Keratinocyte (primary cell): ENCODE measurements around the gene TRMT1. TPM values are rescaled to one million over a fixed set of nuclear protein-coding genes. Genes with fewer than 3 reads are reported as not detected.
"Not testable (repeated sequence)": the region's sequence is repeated elsewhere in the genome, so short reads cannot be mapped to it uniquely, and the experiment has no call there.

Source experiments
- DNase-seq: peaks from one replicate; pipeline ENCODE4 v3.0.0-alpha.2; 2011; ENCODE audit warnings: low read depth, missing footprints, low spot score
- FAIRE-seq: peaks from 2 replicates; lab custom pipeline; 2011; peaks lifted over from hg19 to GRCh38; lab: Jason Lieb, UNC
- H2AFZ ChIP-seq: 2 replicates; pipeline ENCODE4 v1.6.0; 2012; ENCODE audit warnings: low read length, control low read depth, inconsistent platforms; ENCODE audit not compliant: control insufficient read depth
- H3K27ac ChIP-seq: 2 replicates; pipeline ENCODE4 v1.5.1; 2011; ENCODE audit warnings: low read length; ENCODE audit not compliant: control insufficient read depth, insufficient read depth
- H3K27me3 ChIP-seq: 3 replicates; pipeline ENCODE4 v1.6.0; 2011; ENCODE audit warnings: low read length; ENCODE audit not compliant: control insufficient read depth, insufficient read depth; ENCODE audit errors: extremely low read depth
- H3K36me3 ChIP-seq, 2 experiments: 2 replicates in 1 of 2; 3 replicates in 1 of 2; pipeline ENCODE4 v1.5.1; 2011; ENCODE audit warnings: low read length in 2 of 2, mild to moderate bottlenecking in 1 of 2; ENCODE audit not compliant: control insufficient read depth in 2 of 2, insufficient read depth in 2 of 2; ENCODE audit errors: extremely low read depth in 1 of 2
- H3K4me1 ChIP-seq: 3 replicates; pipeline ENCODE4 v1.5.1; 2011; ENCODE audit warnings: low read length; ENCODE audit not compliant: control insufficient read depth, insufficient read depth; ENCODE audit errors: extremely low read depth
- H3K4me2 ChIP-seq: 3 replicates; pipeline ENCODE4 v1.6.0; 2011; ENCODE audit warnings: low read depth, low read length; ENCODE audit not compliant: control insufficient read depth, insufficient read depth; ENCODE audit errors: extremely low read depth
- H3K4me3 ChIP-seq, 3 experiments: fragments of 200-600 bp in 1 of 3; sonication (generic) in 1 of 3; 2 replicates in 2 of 3; 3 replicates in 1 of 3; pipeline ENCODE4 v1.5.1; 2011 to 2016; ENCODE audit warnings: low read length in 3 of 3, mild to moderate bottlenecking in 3 of 3, control low read depth in 2 of 3, inconsistent platforms in 1 of 3, low read depth in 1 of 3, mixed read lengths in 1 of 3, mixed run types in 1 of 3, moderate library complexity in 1 of 3; ENCODE audit not compliant: control insufficient read depth in 2 of 3, insufficient read depth in 2 of 3; ENCODE audit errors: extremely low read depth in 1 of 3
- H3K79me2 ChIP-seq: 2 replicates; pipeline ENCODE4 v1.6.0; 2012; ENCODE audit warnings: low read length; ENCODE audit not compliant: control insufficient read depth, insufficient read depth
- H3K9ac ChIP-seq: 3 replicates; pipeline ENCODE4 v1.6.0; 2011; ENCODE audit warnings: low read length; ENCODE audit not compliant: control insufficient read depth, insufficient read depth; ENCODE audit errors: extremely low read depth
- H3K9me1 ChIP-seq: 3 replicates; pipeline ENCODE4 v1.6.0; 2011; ENCODE audit warnings: low read length; ENCODE audit not compliant: control insufficient read depth, insufficient read depth; ENCODE audit errors: extremely low read depth
- H3K9me3 ChIP-seq: 2 replicates; pipeline ENCODE4 v1.5.1; 2012; ENCODE audit warnings: low read depth, low read length; ENCODE audit not compliant: control insufficient read depth
- H4K20me1 ChIP-seq: 3 replicates; pipeline ENCODE4 v1.6.0; 2011; ENCODE audit warnings: low read length; ENCODE audit not compliant: control insufficient read depth, insufficient read depth; ENCODE audit errors: extremely low read depth
- EZH2 ChIP-seq: IDR thresholded peaks from one replicate; pipeline ENCODE4 v1.6.1; 2012; ENCODE audit warnings: inconsistent platforms, mild to moderate bottlenecking, low read length, moderate library complexity
- dilution Hi-C: fragments of 300-500 bp; cut with MboI; formaldehyde crosslinking; loops from one replicate; pipeline ENCODE4 v1.7.0; 2020; ENCODE audit warnings: low sequenced_read_pairs; ENCODE audit not compliant: extremely low pct_ligation_motif_present
- polyA minus RNA-seq, 3 experiments: library from RNA; depleted of rRNA, polyadenylated mRNA; stranded (reverse); fragments of >200 nt; gene quantifications; 1 replicate in 1 of 3; 2 replicates in 1 of 3; 3 replicates in 1 of 3; pipeline ENCODE4 v1.2.3, GENCODE V29; 2011
- polyA plus RNA-seq, 5 experiments: library from polyadenylated mRNA; depleted of rRNA in 3 of 5; stranded (reverse) in 3 of 5; stranded (forward) in 1 of 5; unstranded in 1 of 5; fragments of >200 nt; gene quantifications; 1 replicate in 1 of 5; 2 replicates in 3 of 5; 3 replicates in 1 of 5; pipeline versions ENCODE4 v1.2.1 to v1.2.3, GENCODE V29; 2011 to 2012; ENCODE audit warnings: missing spikeins in 2 of 5, low read depth in 1 of 5, low replicate concordance in 1 of 5
- TF ChIP-seq, protein P1 (sequence below), 3 experiments: IDR thresholded peaks in 1 of 3; conservative IDR thresholded peaks in 1 of 3; optimal IDR thresholded peaks in 1 of 3; 2 replicates in 2 of 3; 3 replicates in 1 of 3; pipeline versions ENCODE3 to v1.5.1; 2011; ENCODE audit warnings: low read length in 3 of 3, mild to moderate bottlenecking in 3 of 3, moderate library complexity in 2 of 3, control low read depth in 1 of 3, inconsistent platforms in 1 of 3; ENCODE audit not compliant: insufficient read depth in 2 of 3; ENCODE audit errors: extremely low read depth in 1 of 3

TRMT1 gene
- polyA plus RNA-seq (30.9 to 44.6 TPM (median 34.5 TPM) in 3 replicates), polyA minus RNA-seq (35.2 to 56.0 TPM (median 36.5 TPM) in 3 replicates)
- polyA plus RNA-seq (2011; ENCODE audit: low read depth), result 64.5 TPM
- polyA plus RNA-seq (2011; cell fraction: cytosol; rRNA removed), result 18.8 and 28.3 TPM in 2 replicates
- 196 and 219 TPM in 2 replicates for polyA plus RNA-seq (2011; cell fraction: nucleus; rRNA removed)
- 32.8 and 38.3 TPM in 2 replicates for polyA plus RNA-seq (2012; ENCODE audit: low replicate concordance)
- polyA minus RNA-seq (2011; cell fraction: cytosol; rRNA and poly(A)+ RNA removed), result 49.7 TPM
- 33.5 and 41.8 TPM in 2 replicates for polyA minus RNA-seq (2011; cell fraction: nucleus; rRNA and poly(A)+ RNA removed)

DNA sequence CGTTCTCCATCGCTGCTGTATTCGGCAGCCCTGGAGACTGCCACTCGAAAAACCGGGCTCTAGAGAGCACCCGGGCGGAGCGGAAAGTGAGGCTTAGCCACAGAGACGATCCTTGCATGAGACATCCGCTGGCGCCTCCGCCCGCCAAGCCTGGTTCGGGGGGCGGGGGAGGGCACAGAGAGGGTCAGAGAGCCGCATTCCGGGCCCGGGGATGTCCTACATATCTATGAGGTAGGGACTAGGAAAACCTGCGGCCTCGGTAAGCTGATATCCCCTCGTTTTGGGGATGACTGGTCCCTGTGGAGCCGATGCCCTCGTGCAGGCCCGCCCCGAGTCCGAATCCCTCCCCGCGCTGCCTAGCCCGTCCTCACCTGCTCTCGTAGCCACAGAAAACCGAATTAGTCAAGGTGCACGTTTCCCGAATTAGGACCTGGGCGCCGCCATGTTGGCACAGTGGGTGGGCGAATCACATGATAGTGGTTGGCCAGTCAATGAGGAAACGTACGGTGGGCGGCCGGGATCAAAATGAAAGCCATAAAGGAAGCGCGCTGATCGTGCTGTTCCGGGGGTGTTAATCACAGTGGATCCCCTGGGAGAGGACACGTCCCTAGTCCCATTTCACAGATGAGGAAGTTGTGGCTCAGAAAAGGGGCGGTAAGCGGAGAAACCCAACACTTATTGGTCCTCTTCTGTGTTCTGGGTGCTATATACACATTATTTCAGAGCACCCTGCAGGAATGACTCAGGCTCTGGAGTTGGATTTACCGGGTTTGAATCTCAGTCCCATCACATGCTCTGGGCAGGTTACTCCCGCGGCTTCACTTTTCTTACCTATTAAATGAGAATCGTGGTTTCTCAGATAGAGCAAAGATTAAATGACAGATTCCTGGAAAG lies at the start of gene TRMT1:
Gene TRMT1, minus strand, starts transcription at position 459 of the 894 bp plus-strand sequence. Its CDS starts 341 bp downstream, at position 118.
- H3K27me3 ChIP-seq, result no peaks in the 10 kb centered on the region
- no peaks in the 10 kb centered on the region for H3K9me3 ChIP-seq
- dilution Hi-C loops, result no loop called here
- H3K27ac ChIP-seq, result peak within 1 kb of the TSS; percentile 84
- peaks cover 13% of the 10 kb centered on the region for H4K20me1 ChIP-seq
- H3K4me3 ChIP-seq, result peak within 1 kb of the TSS; percentile 81 to 96 (median 85)
- peak within 1 kb of the TSS; percentile 91 for H3K9ac ChIP-seq
- H3K4me1 ChIP-seq, result peaks cover 32% of the 10 kb centered on the region
- H3K4me2 ChIP-seq, result peak within 1 kb of the TSS; percentile 97
- no peaks in the 10 kb centered on the region for H3K9me1 ChIP-seq
- H3K79me2 ChIP-seq, result peaks cover 48% of the 10 kb centered on the region
- H2AFZ ChIP-seq, result peak within 1 kb of the TSS; percentile 74
- peaks cover 15 to 24% of the 10 kb centered on the region in 2 experiments for H3K36me3 ChIP-seq
- DNase-seq (peak; percentile 66), FAIRE-seq (peak; percentile 43)
- TF ChIP-seq, protein P1, sequence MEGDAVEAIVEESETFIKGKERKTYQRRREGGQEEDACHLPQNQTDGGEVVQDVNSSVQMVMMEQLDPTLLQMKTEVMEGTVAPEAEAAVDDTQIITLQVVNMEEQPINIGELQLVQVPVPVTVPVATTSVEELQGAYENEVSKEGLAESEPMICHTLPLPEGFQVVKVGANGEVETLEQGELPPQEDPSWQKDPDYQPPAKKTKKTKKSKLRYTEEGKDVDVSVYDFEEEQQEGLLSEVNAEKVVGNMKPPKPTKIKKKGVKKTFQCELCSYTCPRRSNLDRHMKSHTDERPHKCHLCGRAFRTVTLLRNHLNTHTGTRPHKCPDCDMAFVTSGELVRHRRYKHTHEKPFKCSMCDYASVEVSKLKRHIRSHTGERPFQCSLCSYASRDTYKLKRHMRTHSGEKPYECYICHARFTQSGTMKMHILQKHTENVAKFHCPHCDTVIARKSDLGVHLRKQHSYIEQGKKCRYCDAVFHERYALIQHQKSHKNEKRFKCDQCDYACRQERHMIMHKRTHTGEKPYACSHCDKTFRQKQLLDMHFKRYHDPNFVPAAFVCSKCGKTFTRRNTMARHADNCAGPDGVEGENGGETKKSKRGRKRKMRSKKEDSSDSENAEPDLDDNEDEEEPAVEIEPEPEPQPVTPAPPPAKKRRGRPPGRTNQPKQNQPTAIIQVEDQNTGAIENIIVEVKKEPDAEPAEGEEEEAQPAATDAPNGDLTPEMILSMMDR (optimal IDR thresholded peaks at IDR 0.05 in 1 of 3, IDR thresholded peaks at IDR 0.05 in 1 of 3, conservative IDR thresholded peaks at IDR 0.05 in 1 of 3; ENCODE audit: extremely low read depth in 1 of 3, insufficient read depth in 2 of 3, low read length in 3 of 3), result no peak
- TF ChIP-seq EZH2, result no peak

DNA sequence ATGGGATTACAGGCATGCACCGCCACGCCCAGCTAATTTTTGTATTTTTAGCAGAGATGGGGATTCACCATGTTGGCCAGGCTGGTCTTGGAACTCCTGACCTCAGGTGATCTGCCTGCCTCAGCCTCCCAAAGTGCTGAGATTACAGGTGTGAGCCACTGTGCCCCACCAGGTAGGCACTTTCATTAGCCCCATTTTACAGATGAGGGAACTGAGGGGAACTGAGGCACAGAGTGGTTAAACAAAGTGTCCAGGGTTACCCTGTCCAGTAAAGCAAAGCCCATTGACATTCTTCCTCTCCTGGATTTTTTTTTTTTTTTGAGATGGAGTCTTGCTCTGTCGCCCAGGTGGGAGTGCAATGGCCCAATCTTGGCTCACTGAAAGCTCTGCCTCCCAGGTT lies 49.6 kb upstream of the TRMT1 start:
- peaks cover 76% of the 10 kb centered on the region for H3K4me1 ChIP-seq
- FAIRE-seq, result not testable (repeated sequence)

More for the DNA sequence above, 49.6 kb upstream of the TRMT1 start:
- H3K9me1 ChIP-seq, DNase-seq, H3K4me3 ChIP-seq, H3K27me3 ChIP-seq, H2AFZ ChIP-seq, H3K27ac ChIP-seq, dilution Hi-C loops, H4K20me1 ChIP-seq, H3K9me3 ChIP-seq, H3K36me3 ChIP-seq, H3K4me2 ChIP-seq, H3K79me2 ChIP-seq, H3K9ac ChIP-seq: not testable (repeated sequence)
